Kidney epithelial cell (primary cell): Measurements from ENCODE around the gene ATP11A. TPM values are rescaled to one million over a fixed set of nuclear protein-coding genes. Genes with fewer than 3 reads are reported as not detected.

Source experiments
- DNase-seq: peaks from one replicate; pipeline ENCODE4 v3.0.0-alpha.2; 2010; ENCODE audit warnings: low read depth
- H3K27me3 ChIP-seq: 2 replicates; pipeline ENCODE4 v1.6.0; 2011; ENCODE audit warnings: low read length; ENCODE audit not compliant: control insufficient read depth, insufficient read depth
- H3K36me3 ChIP-seq: 2 replicates; pipeline ENCODE4 v1.5.1; 2011; ENCODE audit warnings: low read length; ENCODE audit not compliant: control insufficient read depth, insufficient read depth
- H3K4me3 ChIP-seq: 2 replicates; pipeline ENCODE4 v1.5.1; 2011; ENCODE audit warnings: low read depth, mild to moderate bottlenecking, control low read depth, low read length
- total RNA-seq: library from RNA; depleted of rRNA; stranded (reverse); fragments of >200 nt; gene quantifications from 2 replicates; pipeline ENCODE4 v1.2.3, GENCODE V29; 2015
- TF ChIP-seq, protein P1 (sequence below): IDR thresholded peaks from 2 replicates; pipeline ENCODE4 v1.5.1; 2011; ENCODE audit warnings: mild to moderate bottlenecking, moderate library complexity, low read length, control low read depth, inconsistent platforms; ENCODE audit not compliant: insufficient read depth, poor library complexity, severe bottlenecking

ATP11A gene
- total RNA-seq, 1 donor from 2014 or later, result 31.5 TPM

DNA sequence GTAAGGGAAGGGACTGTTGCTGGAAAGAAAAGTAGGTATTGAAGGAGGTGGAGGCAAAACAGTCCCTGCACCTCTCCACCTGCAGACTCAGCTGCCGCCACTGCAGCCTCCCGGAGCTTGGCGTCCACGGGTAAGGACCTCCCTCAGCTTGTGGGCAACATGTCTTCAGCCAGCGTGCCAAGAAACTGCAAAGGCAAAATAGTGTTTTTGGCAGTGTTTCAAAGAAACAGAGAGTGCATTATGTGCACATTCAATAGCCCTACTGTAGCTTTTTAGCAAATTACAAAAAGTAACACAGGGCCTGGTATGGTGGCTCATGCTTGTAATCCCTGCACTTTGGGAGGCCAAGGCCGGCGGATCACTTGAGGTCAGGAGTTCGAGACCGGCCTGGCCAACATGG, 57.4 kb downstream of the ATP11A start:
- Histone ChIP-seq H3K4me3 (no peak overlapping the region), H3K36me3 (no peaks in the 10 kb centered on the region), H3K27me3 (no peaks in the 10 kb centered on the region)
- TF ChIP-seq, protein P1, sequence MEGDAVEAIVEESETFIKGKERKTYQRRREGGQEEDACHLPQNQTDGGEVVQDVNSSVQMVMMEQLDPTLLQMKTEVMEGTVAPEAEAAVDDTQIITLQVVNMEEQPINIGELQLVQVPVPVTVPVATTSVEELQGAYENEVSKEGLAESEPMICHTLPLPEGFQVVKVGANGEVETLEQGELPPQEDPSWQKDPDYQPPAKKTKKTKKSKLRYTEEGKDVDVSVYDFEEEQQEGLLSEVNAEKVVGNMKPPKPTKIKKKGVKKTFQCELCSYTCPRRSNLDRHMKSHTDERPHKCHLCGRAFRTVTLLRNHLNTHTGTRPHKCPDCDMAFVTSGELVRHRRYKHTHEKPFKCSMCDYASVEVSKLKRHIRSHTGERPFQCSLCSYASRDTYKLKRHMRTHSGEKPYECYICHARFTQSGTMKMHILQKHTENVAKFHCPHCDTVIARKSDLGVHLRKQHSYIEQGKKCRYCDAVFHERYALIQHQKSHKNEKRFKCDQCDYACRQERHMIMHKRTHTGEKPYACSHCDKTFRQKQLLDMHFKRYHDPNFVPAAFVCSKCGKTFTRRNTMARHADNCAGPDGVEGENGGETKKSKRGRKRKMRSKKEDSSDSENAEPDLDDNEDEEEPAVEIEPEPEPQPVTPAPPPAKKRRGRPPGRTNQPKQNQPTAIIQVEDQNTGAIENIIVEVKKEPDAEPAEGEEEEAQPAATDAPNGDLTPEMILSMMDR, result no peak
- DNase-seq, result no peak

DNA sequence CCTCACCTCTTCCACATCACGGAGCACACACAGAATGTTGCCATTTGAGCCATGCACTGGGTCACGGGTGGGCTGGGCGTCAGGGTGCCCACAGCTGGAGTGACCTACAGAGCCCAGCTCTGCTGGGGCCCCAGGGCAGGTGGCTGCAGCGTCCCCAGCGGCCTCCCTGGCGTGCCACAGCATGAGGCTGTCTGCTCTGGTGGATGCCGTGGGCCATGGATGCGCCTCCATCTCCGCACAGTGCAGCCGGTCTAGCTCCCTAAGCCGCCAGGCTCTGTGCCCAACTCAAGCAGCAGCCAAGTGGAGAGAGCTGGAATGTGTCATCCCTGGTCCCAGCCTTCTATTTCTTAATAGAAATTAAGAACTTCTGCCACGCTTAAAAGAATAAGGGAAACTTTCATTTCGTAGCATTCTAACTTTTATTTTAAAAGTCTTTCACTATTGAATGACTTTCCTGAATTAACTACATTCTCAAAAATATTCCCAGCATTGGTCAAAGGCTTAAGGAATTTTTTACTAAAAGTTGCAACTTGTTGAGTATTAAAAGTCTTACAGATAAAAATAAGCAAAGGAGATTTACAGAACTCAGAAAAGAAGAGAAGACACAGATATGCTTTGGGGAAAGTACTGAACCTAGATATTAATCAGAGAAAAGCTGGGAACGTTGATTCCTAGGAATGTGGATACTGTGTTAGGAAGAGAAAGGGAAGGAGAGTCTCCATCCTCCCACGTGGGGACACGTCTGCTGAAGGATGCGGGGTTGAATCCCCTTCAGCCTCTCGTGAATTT, 59.3 kb downstream of the ATP11A start:
- TF ChIP-seq, protein P1, result no peak
- no peaks in the 10 kb centered on the region for H3K27me3 ChIP-seq
- DNase-seq, result no peak

GRCh38 chr13:112750570-112750969, 60.7 kb downstream of the ATP11A start:
- no peak overlapping the region for H3K4me3 ChIP-seq
- DNase-seq, result no peak
- TF ChIP-seq, protein P1, result no peak

More for the DNA sequence above, 59.3 kb downstream of the ATP11A start:
- Histone ChIP-seq H3K36me3 (no peaks in the 10 kb centered on the region), H3K4me3 (no peak overlapping the region)

GRCh38 chr13:112751617-112752016, 61.8 kb downstream of the ATP11A start:
- DNase-seq, result no peak
- TF ChIP-seq, protein P1, result no peak
- H3K36me3 ChIP-seq, result no peaks in the 10 kb centered on the region
- no peak overlapping the region for H3K4me3 ChIP-seq
- H3K27me3 ChIP-seq, result no peaks in the 10 kb centered on the region

More at GRCh38 chr13:112750570-112750969, 60.7 kb downstream of the ATP11A start:
- Histone ChIP-seq H3K27me3 (no peaks in the 10 kb centered on the region), H3K36me3 (no peaks in the 10 kb centered on the region)

DNA sequence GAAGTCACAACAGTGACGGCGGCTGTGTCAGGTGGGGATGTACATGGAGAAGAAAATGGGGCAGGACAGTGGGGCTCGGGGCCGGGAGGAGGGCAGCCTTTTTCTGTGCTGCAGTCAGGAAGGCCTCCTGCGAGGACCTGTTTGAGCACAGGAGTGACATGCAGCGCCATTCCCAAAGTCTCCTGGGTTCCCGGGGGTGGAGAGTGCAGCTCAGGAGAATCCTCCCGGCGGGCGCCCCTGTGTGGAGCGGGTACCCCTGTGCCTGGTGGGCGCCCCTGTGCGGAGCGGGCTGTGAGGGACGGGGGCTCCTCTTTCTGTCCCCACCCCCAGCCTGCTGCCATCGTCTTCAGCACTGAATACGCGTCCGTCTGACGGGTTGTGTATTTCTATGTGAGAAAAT, 62.4 kb downstream of the ATP11A start:
- H3K36me3 ChIP-seq, result no peaks in the 10 kb centered on the region
- TF ChIP-seq, protein P1, result no peak

More for the DNA sequence above, 62.4 kb downstream of the ATP11A start:
- H3K4me3 ChIP-seq, result no peak overlapping the region
- no peaks in the 10 kb centered on the region for H3K27me3 ChIP-seq
- no peak for DNase-seq
